ENCODE measurements around the gene KCNMA1.

Gene KCNMA1

GRCh38 chr10:77542710-77543259 lies 94.8 kb downstream of the KCNMA1 start:
- TF ChIP-seq CEBPB (IDR thresholded peaks at IDR 0.05) (no peak), RAD21 (IDR thresholded peaks at IDR 0.05; ENCODE audit: low read depth) (no peak), TCF12 (IDR thresholded peaks at IDR 0.05; ENCODE audit: low read depth) (no peak), TAF1 (IDR thresholded peaks at IDR 0.05; ENCODE audit: low read depth) (no peak), EGR1 (IDR thresholded peaks at IDR 0.05) (no peak), TEAD4 (IDR thresholded peaks at IDR 0.05) (no peak), CREB1 (IDR thresholded peaks at IDR 0.05; ENCODE audit: low read depth) (no peak), NFIC (IDR thresholded peaks at IDR 0.05) (no peak), EP300 (IDR thresholded peaks at IDR 0.05; ENCODE audit: borderline replicate concordance) (no peak), FOXM1 (IDR thresholded peaks at IDR 0.05; ENCODE audit: borderline replicate concordance, low read depth) (no peak), USF1 (IDR thresholded peaks at IDR 0.05) (no peak), YY1 (IDR thresholded peaks at IDR 0.05; ENCODE audit: low read depth) (no peak), REST (IDR thresholded peaks at IDR 0.05; ENCODE audit: low read depth) (no peak), MAX (IDR thresholded peaks at IDR 0.05) (no peak), ZBTB7A (IDR thresholded peaks at IDR 0.05; ENCODE audit: low read depth) (no peak)

GRCh38 chr10:77541944-77542343 lies 95.7 kb downstream of the KCNMA1 start:
- TF ChIP-seq CEBPB (IDR thresholded peaks at IDR 0.05): no peak
- TF ChIP-seq MAX (IDR thresholded peaks at IDR 0.05): no peak
- TF ChIP-seq USF1 (IDR thresholded peaks at IDR 0.05): no peak

- no peak for TF ChIP-seq TEAD4 (IDR thresholded peaks at IDR 0.05)
- no peak for TF ChIP-seq REST (IDR thresholded peaks at IDR 0.05; ENCODE audit: low read depth)
- TF ChIP-seq EP300 (IDR thresholded peaks at IDR 0.05; ENCODE audit: borderline replicate concordance): no peak
Observed at GRCh38 chr10:77541247-77541646, 96.4 kb downstream of the KCNMA1 start.

- TF ChIP-seq MAX (IDR thresholded peaks at IDR 0.05) (no peak), REST (IDR thresholded peaks at IDR 0.05; ENCODE audit: low read depth) (no peak), EP300 (IDR thresholded peaks at IDR 0.05; ENCODE audit: borderline replicate concordance) (no peak), TAF1 (IDR thresholded peaks at IDR 0.05; ENCODE audit: low read depth) (no peak), ZBTB7A (IDR thresholded peaks at IDR 0.05; ENCODE audit: low read depth) (no peak), CREB1 (IDR thresholded peaks at IDR 0.05; ENCODE audit: low read depth) (no peak), TCF12 (IDR thresholded peaks at IDR 0.05; ENCODE audit: low read depth) (no peak), RAD21 (IDR thresholded peaks at IDR 0.05; ENCODE audit: low read depth) (no peak), EGR1 (IDR thresholded peaks at IDR 0.05) (no peak), TEAD4 (IDR thresholded peaks at IDR 0.05) (no peak), YY1 (IDR thresholded peaks at IDR 0.05; ENCODE audit: low read depth) (no peak), NFIC (IDR thresholded peaks at IDR 0.05) (no peak), FOXM1 (IDR thresholded peaks at IDR 0.05; ENCODE audit: borderline replicate concordance, low read depth) (no peak), CEBPB (IDR thresholded peaks at IDR 0.05) (no peak), USF1 (IDR thresholded peaks at IDR 0.05) (no peak)
Observed at GRCh38 chr10:77539147-77539935, 98.3 kb downstream of the KCNMA1 start.

All from Ishikawa (cell line).